Mononuclear cell (primary cell): ENCODE data around the gene UBASH3B. TPM values are rescaled to one million over a fixed set of nuclear protein-coding genes. Genes with fewer than 3 reads are reported as not detected.

Experiments used
- H3K27me3 ChIP-seq: 2 replicates; pipeline ENCODE4 v1.6.0; 2011; ENCODE audit warnings: low read length, control low read depth; ENCODE audit not compliant: insufficient read depth
- H3K4me1 ChIP-seq: 2 replicates; pipeline ENCODE4 v1.5.1; 2011; ENCODE audit warnings: mild to moderate bottlenecking, low read length, control low read depth; ENCODE audit not compliant: insufficient read depth
- H3K4me3 ChIP-seq: 2 replicates; pipeline ENCODE4 v1.5.1; 2011; ENCODE audit warnings: mild to moderate bottlenecking, low read length, moderate library complexity
- H3K9me3 ChIP-seq: 2 replicates; pipeline ENCODE4 v1.5.1; 2011; ENCODE audit warnings: low read depth, mild to moderate bottlenecking, control low read depth, low read length
- total RNA-seq: library from RNA; depleted of rRNA; stranded (reverse); fragments of >200 nt; gene quantifications from one replicate; pipeline ENCODE4 v1.2.3, GENCODE V29; 2012

UBASH3B gene
- total RNA-seq, 1 donor, result 16.3 TPM

- Histone ChIP-seq H3K27me3 (no peaks in the 10 kb centered on the region), H3K4me1 (no peaks in the 10 kb centered on the region), H3K9me3 (no peaks in the 10 kb centered on the region), H3K4me3 (no peak overlapping the region)
Observed at GRCh38 chr11:122791836-122792235, 136.3 kb downstream of the UBASH3B start.

GRCh38 chr11:122793515-122793914, 138.0 kb downstream of the UBASH3B start:
- H3K4me3 ChIP-seq, result no peak overlapping the region
- H3K9me3 ChIP-seq, result no peaks in the 10 kb centered on the region
- no peaks in the 10 kb centered on the region for H3K27me3 ChIP-seq
- H3K4me1 ChIP-seq, result no peaks in the 10 kb centered on the region

- Histone ChIP-seq H3K9me3 (no peaks in the 10 kb centered on the region), H3K27me3 (no peaks in the 10 kb centered on the region), H3K4me1 (no peaks in the 10 kb centered on the region), H3K4me3 (no peak overlapping the region)
Observed at GRCh38 chr11:122795307-122795706, 139.8 kb downstream of the UBASH3B start.

- Histone ChIP-seq H3K4me1 (no peaks in the 10 kb centered on the region), H3K27me3 (no peaks in the 10 kb centered on the region), H3K9me3 (no peaks in the 10 kb centered on the region), H3K4me3 (no peak overlapping the region)
Observed at GRCh38 chr11:122796128-122796717, 140.7 kb downstream of the UBASH3B start.

GRCh38 chr11:122797651-122798050, 142.1 kb downstream of the UBASH3B start:
- H3K4me1 ChIP-seq, result no peaks in the 10 kb centered on the region
- no peaks in the 10 kb centered on the region for H3K27me3 ChIP-seq
- H3K9me3 ChIP-seq, result no peaks in the 10 kb centered on the region
- no peak overlapping the region for H3K4me3 ChIP-seq

GRCh38 chr11:122799406-122800105, 144.0 kb downstream of the UBASH3B start:
- Histone ChIP-seq H3K9me3 (no peaks in the 10 kb centered on the region), H3K27me3 (no peaks in the 10 kb centered on the region), H3K4me3 (no peak overlapping the region), H3K4me1 (no peaks in the 10 kb centered on the region)

GRCh38 chr11:122802876-122803275, 147.4 kb downstream of the UBASH3B start:
- H3K27me3 ChIP-seq, result no peaks in the 10 kb centered on the region
- H3K4me3 ChIP-seq, result no peak overlapping the region
- no peaks in the 10 kb centered on the region for H3K9me3 ChIP-seq
- H3K4me1 ChIP-seq, result peaks cover 3% of the 10 kb centered on the region

DNA sequence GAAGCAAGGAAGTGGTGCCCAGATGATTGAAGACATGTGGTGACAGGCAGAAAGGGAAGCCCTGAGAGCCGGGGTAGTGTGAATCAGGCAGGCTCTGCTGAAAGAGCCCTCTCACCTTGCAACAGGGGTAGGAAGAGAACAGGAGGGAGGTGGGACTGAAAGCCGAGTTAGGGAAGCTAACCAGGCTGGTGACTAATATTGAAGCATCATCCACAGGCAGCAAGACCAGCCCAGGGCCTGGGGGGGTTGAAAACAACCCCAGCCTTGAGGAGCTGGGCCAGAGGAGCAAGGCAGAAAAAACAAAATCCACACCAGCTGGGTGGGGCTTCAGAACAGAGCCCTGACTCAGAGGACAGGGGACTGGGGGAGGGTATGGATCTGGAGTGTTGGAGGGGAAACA, 147.8 kb downstream of the UBASH3B start:
- no peaks in the 10 kb centered on the region for H3K9me3 ChIP-seq
- H3K4me3 ChIP-seq, result no peak overlapping the region
- H3K27me3 ChIP-seq, result no peaks in the 10 kb centered on the region
- H3K4me1 ChIP-seq, result peaks cover 7% of the 10 kb centered on the region

DNA sequence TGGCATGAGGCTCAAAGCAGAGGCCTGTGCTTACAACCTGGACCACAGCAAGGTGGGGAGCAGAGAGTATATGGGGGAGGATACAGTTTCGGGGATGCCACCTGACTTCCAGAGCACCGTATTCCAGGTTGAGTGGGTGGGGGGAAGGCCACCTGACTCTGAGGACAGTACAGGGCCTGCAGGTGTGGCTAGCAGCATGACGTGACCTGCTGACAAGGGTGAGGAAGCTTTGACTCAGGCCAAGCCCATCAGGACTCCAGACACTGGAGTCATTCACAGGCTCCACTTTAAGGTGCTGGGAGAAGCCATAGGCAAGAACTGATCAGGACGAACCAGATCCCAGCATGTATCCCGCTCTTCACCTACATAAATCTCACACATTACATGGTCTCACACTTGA, 148.2 kb downstream of the UBASH3B start:
- H3K4me1 ChIP-seq, result peaks cover 11% of the 10 kb centered on the region
- no peak overlapping the region for H3K4me3 ChIP-seq
- no peaks in the 10 kb centered on the region for H3K9me3 ChIP-seq
- no peaks in the 10 kb centered on the region for H3K27me3 ChIP-seq

- no peaks in the 10 kb centered on the region for H3K9me3 ChIP-seq
- no peak overlapping the region for H3K4me3 ChIP-seq
- H3K27me3 ChIP-seq, result no peaks in the 10 kb centered on the region
- peaks cover 12% of the 10 kb centered on the region for H3K4me1 ChIP-seq
Observed at GRCh38 chr11:122804161-122804560, 148.6 kb downstream of the UBASH3B start.

DNA sequence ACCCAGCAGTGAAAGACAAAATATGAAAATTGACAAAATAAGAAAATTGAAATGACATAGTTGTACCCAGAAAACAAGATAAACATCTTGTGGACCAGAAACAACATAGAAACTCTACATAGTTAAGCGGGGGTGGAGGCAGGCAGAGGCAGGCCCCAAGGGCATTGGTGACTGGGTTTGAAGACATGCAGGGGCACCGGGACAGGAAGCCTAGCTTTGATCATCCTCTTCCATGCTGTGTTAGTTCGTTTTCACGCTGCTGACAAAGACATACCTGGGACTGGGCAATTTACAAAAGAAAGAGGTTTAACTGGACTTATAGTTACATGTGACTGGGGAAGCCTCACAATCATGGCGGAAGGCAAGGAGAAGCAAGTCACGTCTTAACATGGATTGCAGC, 149.3 kb downstream of the UBASH3B start:
- no peaks in the 10 kb centered on the region for H3K9me3 ChIP-seq
- no peak overlapping the region for H3K4me3 ChIP-seq
- H3K4me1 ChIP-seq, result peaks cover 12% of the 10 kb centered on the region
- H3K27me3 ChIP-seq, result no peaks in the 10 kb centered on the region

DNA sequence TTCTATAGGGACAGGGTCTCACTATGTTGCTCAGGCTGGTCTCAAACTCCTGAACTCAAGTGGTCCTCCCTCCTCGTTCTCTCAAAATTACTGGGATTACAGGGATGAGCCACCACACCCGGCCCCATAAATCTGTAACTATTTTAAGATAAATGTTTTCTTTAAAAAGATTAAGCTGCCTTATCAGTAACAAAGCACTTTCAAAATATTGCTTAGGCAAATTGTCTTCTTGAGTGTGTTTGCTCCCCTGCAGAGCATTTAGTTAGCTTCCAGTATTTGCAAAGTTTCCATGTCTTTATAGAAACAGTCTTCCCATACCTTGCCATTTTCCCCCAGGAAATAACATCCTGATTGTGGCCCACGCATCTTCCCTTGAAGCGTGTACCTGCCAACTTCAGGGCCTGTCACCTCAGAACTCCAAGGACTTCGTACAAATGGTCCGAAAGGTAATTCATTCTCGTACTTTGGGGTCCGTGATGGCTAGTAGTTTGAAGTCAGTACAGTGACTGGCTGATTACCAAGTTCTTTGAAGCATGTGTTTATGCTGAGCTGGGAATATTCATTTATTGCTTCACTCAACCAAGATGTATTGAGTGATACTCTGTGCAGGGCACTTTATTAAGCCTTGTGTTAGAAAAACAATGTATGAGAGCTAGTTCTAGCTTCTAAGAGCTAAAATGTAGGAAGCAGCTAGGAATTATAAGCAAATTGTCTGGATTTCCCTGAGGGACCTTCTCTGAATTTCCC, 152.4 kb downstream of the UBASH3B start:
- H3K27me3 ChIP-seq, result no peaks in the 10 kb centered on the region
- no peak overlapping the region for H3K4me3 ChIP-seq
- H3K4me1 ChIP-seq, result peaks cover 12% of the 10 kb centered on the region
- H3K9me3 ChIP-seq, result no peaks in the 10 kb centered on the region

DNA sequence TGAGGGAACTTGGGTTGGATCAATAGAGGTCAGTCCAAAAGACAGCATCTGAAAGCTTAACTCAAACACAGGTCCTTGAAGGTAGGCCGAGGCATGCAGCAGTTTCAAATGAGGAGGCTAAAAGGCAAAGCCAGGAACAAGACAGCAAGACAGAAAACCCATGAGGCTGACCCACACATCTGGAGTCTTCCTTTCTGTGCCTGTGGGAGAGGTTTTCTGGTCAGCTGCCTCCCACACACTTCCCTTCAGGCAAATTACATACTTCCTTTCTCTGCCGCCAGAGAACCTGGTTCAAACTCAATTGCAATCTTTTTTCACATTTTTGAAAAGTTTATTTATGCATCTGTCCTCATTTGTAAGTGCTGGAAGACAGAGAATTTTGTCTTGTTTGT, 153.0 kb downstream of the UBASH3B start:
- H3K9me3 ChIP-seq, result no peaks in the 10 kb centered on the region
- H3K27me3 ChIP-seq, result no peaks in the 10 kb centered on the region
- peaks cover 12% of the 10 kb centered on the region for H3K4me1 ChIP-seq
- H3K4me3 ChIP-seq, result no peak overlapping the region

DNA sequence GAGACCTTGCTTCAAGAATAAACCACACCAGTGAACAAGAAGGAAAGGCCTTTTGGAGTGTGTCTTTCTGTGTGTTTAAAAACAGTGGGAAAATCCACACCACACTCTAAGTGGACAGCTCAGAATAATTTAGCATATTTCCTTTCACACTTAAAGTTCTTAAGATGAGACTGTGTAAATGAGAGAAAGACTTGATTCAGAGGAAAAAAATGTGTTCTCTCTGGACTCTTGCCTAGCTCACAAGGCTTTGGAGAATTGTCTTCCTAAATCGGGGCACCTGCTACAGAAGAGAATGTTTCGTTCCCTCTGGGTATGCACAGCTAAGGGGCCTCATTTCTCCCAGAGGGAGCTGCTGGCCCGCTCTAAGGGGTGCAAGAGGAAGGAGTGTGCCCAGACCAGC, 154.3 kb downstream of the UBASH3B start:
- peaks cover 12% of the 10 kb centered on the region for H3K4me1 ChIP-seq
- no peaks in the 10 kb centered on the region for H3K27me3 ChIP-seq
- H3K4me3 ChIP-seq, result no peak overlapping the region
- H3K9me3 ChIP-seq, result no peaks in the 10 kb centered on the region

DNA sequence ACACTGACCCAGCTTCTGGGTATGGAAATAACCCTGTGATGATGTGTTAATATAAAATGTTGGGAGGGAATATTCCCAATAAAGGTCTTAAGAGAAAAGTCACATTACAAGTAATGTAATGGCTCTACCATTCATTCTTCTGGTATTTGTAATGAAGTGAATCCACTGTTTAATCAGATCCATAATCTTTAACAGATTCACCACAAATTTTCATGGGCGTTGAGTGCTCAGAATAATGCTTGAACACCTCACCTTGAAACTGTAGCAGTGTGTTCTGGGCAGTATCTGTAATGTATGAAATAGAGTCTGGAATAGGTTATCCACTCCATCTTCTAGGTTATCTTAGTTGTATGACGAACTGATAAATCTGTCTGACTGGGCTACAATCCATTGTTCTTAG, 156.2 kb downstream of the UBASH3B start:
- no peak overlapping the region for H3K4me3 ChIP-seq
- H3K27me3 ChIP-seq, result no peaks in the 10 kb centered on the region
- H3K4me1 ChIP-seq, result peaks cover 12% of the 10 kb centered on the region

More for the DNA sequence above, 156.2 kb downstream of the UBASH3B start:
- H3K9me3 ChIP-seq, result no peaks in the 10 kb centered on the region
